Esophagus squamous epithelium (tissue), 5 donors: Measurements from ENCODE around the gene EPB42. TPM values are rescaled to one million over a fixed set of nuclear protein-coding genes. Genes with fewer than 3 reads are reported as not detected.

ENCODE experiments used
- DNase-seq: peaks from one replicate; lab custom pipeline; 2025; lab: John Stamatoyannopoulos, UW
- H3K27ac ChIP-seq, 4 donors: fragments of 200-600 bp; sonication (generic); one replicate each; pipeline ENCODE4 v1.5.1; 2016 to 2019; ENCODE audit warnings: mild to moderate bottlenecking in 1 of 4
- H3K27me3 ChIP-seq, 4 donors: fragments of 200-600 bp; sonication (generic); 1 replicate in 3 of 4; 2 replicates in 1 of 4; pipeline versions ENCODE4 v1.5.1 to v1.6.0; 2017 to 2021; ENCODE audit warnings: antibody characterized with exemption in 1 of 4
- H3K36me3 ChIP-seq, 3 donors: fragments of 200-600 bp; sonication (generic); one replicate each; pipeline ENCODE4 v1.5.1; 2016 to 2019
- H3K4me1 ChIP-seq, 3 donors: fragments of 200-600 bp; sonication (generic); one replicate each; pipeline ENCODE4 v1.5.1; 2017 to 2019
- H3K4me3 ChIP-seq, 4 donors: fragments of 200-600 bp; sonication (generic); 1 replicate in 3 of 4; 2 replicates in 1 of 4; pipeline ENCODE4 v1.5.1; 2016 to 2019; ENCODE audit warnings: mild to moderate bottlenecking in 2 of 4, moderate library complexity in 1 of 4
- H3K9me3 ChIP-seq, 3 donors: fragments of 200-600 bp; sonication (generic); one replicate each; pipeline ENCODE4 v1.5.1; 2016 to 2019
- CTCF ChIP-seq, 6 experiments: fragments of 450-650 bp in 4 of 6; fragments of 200-600 bp in 2 of 6; sonication (generic) in 2 of 6; IDR thresholded peaks; one replicate each; pipeline ENCODE4 v1.5.1; 2016 to 2019; ENCODE audit warnings: antibody characterized with exemption in 6 of 6, mild to moderate bottlenecking in 4 of 6, moderate library complexity in 4 of 6
- POLR2A ChIP-seq, 4 donors: fragments of 450-650 bp; IDR thresholded peaks; one replicate each; pipeline ENCODE4 v1.6.1; 2017; ENCODE audit warnings: antibody characterized with exemption in 4 of 4, mild to moderate bottlenecking in 4 of 4, moderate library complexity in 3 of 4
- WGBS, 2 donors: methylation state at CpG; one replicate each; pipeline ENCODE4 v1.1.5; 2018; 5-methylcytosine and 5-hydroxymethylcytosine counted together
- intact Hi-C: fragments of 100-400 bp; cut with DNase I; formaldehyde crosslinking; loops from one replicate; pipeline ENCODE4 v1.15.0; 2022
- total RNA-seq, 4 donors: library from RNA; depleted of rRNA; stranded (reverse); fragments of >200 nt; gene quantifications; one replicate each; pipeline ENCODE4 v1.1.0, GENCODE V29; 2016
- donor health status: DM: yes; HTN: yes; CAD: no.

The EPB42 gene
- total RNA-seq, 4 donors from 2014 or later = not detected

GRCh38 chr15:43266834-43267233 is 46.0 kb upstream of the EPB42 start, which contains the start of gene TGM5:
Gene TGM5, minus strand, starts transcription at chr15:43266928. Its CDS starts 79 bp downstream, at chr15:43266849.
- TF ChIP-seq POLR2A (IDR thresholded peaks at IDR 0.05) (no peak), CTCF (IDR thresholded peaks at IDR 0.05) (peak in 1 of 6 experiments; percentile 6)
- peak within 1 kb of the TSS; percentile 62 to 84 (median 76) for H3K27ac ChIP-seq
- no peaks in the 10 kb centered on the region for H3K9me3 ChIP-seq
- H3K4me1 ChIP-seq = peaks cover 0 to 42% (median 5%) of the 10 kb centered on the region in 3 donors
- WGBS, 2 donors = 18 to 20% methylated on average over 1 to 8 of the region's 8 CpGs
- intact Hi-C loops = no loop called here
- H3K36me3 ChIP-seq = no peaks in the 10 kb centered on the region
- peak within 1 kb of the TSS; percentile 11 to 35 (median 14) for H3K4me3 ChIP-seq
- DNase-seq = no peak
- H3K27me3 ChIP-seq = peaks cover 0 to 31% (median 0%) of the 10 kb centered on the region in 4 donors

- H3K4me3 ChIP-seq = peak overlapping the region; percentile 11 to 35 (median 14)
- H3K9me3 ChIP-seq = no peaks in the 10 kb centered on the region
- WGBS, 2 donors = 80 to 87% methylated on average over 2 of the region's 2 CpGs
- DNase-seq = no peak
- H3K27me3 ChIP-seq = peaks cover 0 to 31% (median 0%) of the 10 kb centered on the region in 4 donors
- peaks cover 0 to 42% (median 5%) of the 10 kb centered on the region in 3 donors for H3K4me1 ChIP-seq
- intact Hi-C loops = no loop called here
- TF ChIP-seq POLR2A (IDR thresholded peaks at IDR 0.05) = no peak
- no peak for TF ChIP-seq CTCF (IDR thresholded peaks at IDR 0.05)
- H3K27ac ChIP-seq = peak overlapping the region; percentile 61 to 84 (median 76)
- H3K36me3 ChIP-seq = no peaks in the 10 kb centered on the region
Measured at GRCh38 chr15:43266386-43266785, 45.6 kb upstream of the EPB42 start.

GRCh38 chr15:43260011-43260615 is 39.3 kb upstream of the EPB42 start:
- Histone ChIP-seq H3K4me3 (no peak overlapping the region), H3K36me3 (no peaks in the 10 kb centered on the region), H3K27ac (no peak overlapping the region), H3K27me3 (peaks cover 0 to 5% (median 0%) of the 10 kb centered on the region in 4 donors), H3K9me3 (no peaks in the 10 kb centered on the region), H3K4me1 (no peaks in the 10 kb centered on the region)
- WGBS, 2 donors = 80 to 85% methylated on average over 4 to 10 of the region's 19 CpGs
- no peak for DNase-seq
- intact Hi-C loops = no loop called here
- TF ChIP-seq POLR2A (IDR thresholded peaks at IDR 0.05) (no peak), CTCF (IDR thresholded peaks at IDR 0.05) (no peak)

- Histone ChIP-seq H3K9me3 (no peaks in the 10 kb centered on the region), H3K4me1 (peaks cover 0 to 9% (median 2%) of the 10 kb centered on the region in 3 donors), H3K36me3 (no peaks in the 10 kb centered on the region), H3K4me3 (no peak overlapping the region), H3K27me3 (peaks cover 0 to under 1% (median 0%) of the 10 kb centered on the region in 4 donors), H3K27ac (no peak overlapping the region)
- TF ChIP-seq CTCF (IDR thresholded peaks at IDR 0.05) (no peak), POLR2A (IDR thresholded peaks at IDR 0.05) (no peak)
- intact Hi-C loops = no loop called here
- no peak for DNase-seq
- 92 to 95% methylated on average over 6 to 7 of the region's 8 CpGs for WGBS, 2 donors
Measured at GRCh38 chr15:43258781-43259180, 38.0 kb upstream of the EPB42 start.

- intact Hi-C loops = no loop called here
- Histone ChIP-seq H3K4me3 (no peak overlapping the region), H3K9me3 (no peaks in the 10 kb centered on the region), H3K36me3 (no peaks in the 10 kb centered on the region), H3K27me3 (no peaks in the 10 kb centered on the region), H3K27ac (no peak overlapping the region), H3K4me1 (peaks cover 0 to 23% (median 6%) of the 10 kb centered on the region in 3 donors)
- TF ChIP-seq POLR2A (IDR thresholded peaks at IDR 0.05) (no peak), CTCF (IDR thresholded peaks at IDR 0.05) (no peak)
- DNase-seq = no peak
- 84 to 85% methylated on average over 3 to 6 of the region's 7 CpGs for WGBS, 2 donors
Measured at GRCh38 chr15:43256341-43256740, 35.5 kb upstream of the EPB42 start.
